Measurements from ENCODE around the gene PCED1B.

DNA sequence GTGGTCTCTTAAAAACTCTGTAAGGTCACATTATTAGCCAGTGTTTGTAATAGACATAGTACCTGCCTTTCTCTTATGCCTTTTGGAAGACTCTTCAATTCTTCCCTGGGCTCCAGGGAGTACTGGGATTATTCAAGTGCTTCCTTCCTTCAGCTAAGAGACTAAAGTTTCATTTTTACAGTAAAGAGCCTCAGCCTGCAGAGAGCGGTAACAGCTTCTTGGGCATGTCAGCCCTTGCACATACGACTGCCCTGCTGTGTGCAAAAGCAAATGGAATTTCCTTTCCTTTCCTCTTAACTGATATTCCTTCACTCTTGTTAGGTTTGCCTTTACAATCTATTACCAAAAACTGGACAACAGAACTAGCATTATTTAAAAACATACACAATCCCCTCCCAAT lies 33.3 kb downstream of the PCED1B start:
- TF ChIP-seq POLR2A (IDR thresholded peaks at IDR 0.05), result no peak
- TF ChIP-seq, protein P1, sequence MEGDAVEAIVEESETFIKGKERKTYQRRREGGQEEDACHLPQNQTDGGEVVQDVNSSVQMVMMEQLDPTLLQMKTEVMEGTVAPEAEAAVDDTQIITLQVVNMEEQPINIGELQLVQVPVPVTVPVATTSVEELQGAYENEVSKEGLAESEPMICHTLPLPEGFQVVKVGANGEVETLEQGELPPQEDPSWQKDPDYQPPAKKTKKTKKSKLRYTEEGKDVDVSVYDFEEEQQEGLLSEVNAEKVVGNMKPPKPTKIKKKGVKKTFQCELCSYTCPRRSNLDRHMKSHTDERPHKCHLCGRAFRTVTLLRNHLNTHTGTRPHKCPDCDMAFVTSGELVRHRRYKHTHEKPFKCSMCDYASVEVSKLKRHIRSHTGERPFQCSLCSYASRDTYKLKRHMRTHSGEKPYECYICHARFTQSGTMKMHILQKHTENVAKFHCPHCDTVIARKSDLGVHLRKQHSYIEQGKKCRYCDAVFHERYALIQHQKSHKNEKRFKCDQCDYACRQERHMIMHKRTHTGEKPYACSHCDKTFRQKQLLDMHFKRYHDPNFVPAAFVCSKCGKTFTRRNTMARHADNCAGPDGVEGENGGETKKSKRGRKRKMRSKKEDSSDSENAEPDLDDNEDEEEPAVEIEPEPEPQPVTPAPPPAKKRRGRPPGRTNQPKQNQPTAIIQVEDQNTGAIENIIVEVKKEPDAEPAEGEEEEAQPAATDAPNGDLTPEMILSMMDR (IDR thresholded peaks at IDR 0.05), result no peak
